WTC11 (cell line): Measurements from ENCODE around the gene JSRP1. TPM values are rescaled to one million over a fixed set of nuclear protein-coding genes. Genes with fewer than 3 reads are reported as not detected.

Source experiments
- ATAC-seq: fragments of 200-7000 bp; cut with Tn5 transposase; 2 replicates; pipeline ENCODE4 v1.10.0; 2021; ENCODE audit warnings: mild to moderate bottlenecking, moderate library complexity
- CTCF ChIA-PET: fragments of 300-600 bp; sonication (Branson Sonifier 250); formaldehyde crosslinking; loops from one replicate; lab custom pipeline; 2021; ENCODE audit warnings: antibody characterized with exemption; lab: Charles Lee
- POLR2A ChIA-PET: fragments of 350-600 bp; sonication (Branson Sonifier 250); formaldehyde crosslinking; loops from one replicate; lab custom pipeline; 2021; ENCODE audit warnings: antibody characterized with exemption; lab: Charles Lee
- DNase-seq: peaks from one replicate; pipeline ENCODE4 v3.0.0; 2021; ENCODE audit warnings: low spot score
- H3K27ac Mint-ChIP-seq: 2 replicates; pipeline ENCODE4 v1.8.0; 2021; ENCODE audit warnings: mixed read lengths
- H3K27me3 Mint-ChIP-seq: 2 replicates; pipeline ENCODE4 v1.8.0; 2021; ENCODE audit warnings: low read depth, mild to moderate bottlenecking, moderate library complexity, mixed read lengths
- H3K36me3 Mint-ChIP-seq: 2 replicates; pipeline ENCODE4 v1.8.0; 2021; ENCODE audit warnings: mixed read lengths
- H3K4me1 Mint-ChIP-seq: 2 replicates; pipeline ENCODE4 v1.8.0; 2022; ENCODE audit warnings: mixed read lengths
- H3K4me3 Mint-ChIP-seq: 2 replicates; pipeline ENCODE4 v1.8.0; 2021; ENCODE audit warnings: mild to moderate bottlenecking, moderate library complexity, mixed read lengths
- H3K9me3 Mint-ChIP-seq: 2 replicates; pipeline ENCODE4 v1.8.0; 2021; ENCODE audit warnings: mixed read lengths
- ARID4B ChIP-seq: sonication (generic); formaldehyde crosslinking; IDR thresholded peaks from 2 replicates; pipeline ENCODE4 v1.8.0; 2023; ENCODE audit warnings: missing genetic modification reagents, mild to moderate bottlenecking, borderline replicate concordance
- CREB1 ChIP-seq: sonication (generic); formaldehyde crosslinking; IDR thresholded peaks from 2 replicates; pipeline ENCODE4 v1.8.0; 2023; ENCODE audit warnings: mild to moderate bottlenecking, missing genetic modification reagents
- ERG ChIP-seq: fragments of 250-450 bp; sonication (Bioruptor Pico); IDR thresholded peaks from 2 replicates; pipeline ENCODE4 v1.8.0; 2021; ENCODE audit warnings: mild to moderate bottlenecking
- GRHL2 ChIP-seq: fragments of 250-450 bp; sonication (Bioruptor Pico); IDR thresholded peaks from 2 replicates; pipeline ENCODE4 v1.8.0; 2022; ENCODE audit warnings: mild to moderate bottlenecking, moderate library complexity; ENCODE audit not compliant: insufficient replicate concordance, severe bottlenecking
- GTF2I ChIP-seq: fragments of 250-450 bp; sonication (Bioruptor Pico); conservative IDR thresholded peaks from 2 replicates; pipeline ENCODE4 v1.4.0; 2021; ENCODE audit warnings: mild to moderate bottlenecking
- MXD4 ChIP-seq: fragments of 250-450 bp; sonication (Bioruptor Pico); IDR thresholded peaks from 2 replicates; pipeline ENCODE4 v1.8.0; 2021; ENCODE audit warnings: mild to moderate bottlenecking, moderate library complexity, borderline replicate concordance
- NR1H2 ChIP-seq: sonication (generic); formaldehyde crosslinking; IDR thresholded peaks from 2 replicates; pipeline ENCODE4 v1.9.0; 2021; ENCODE audit warnings: mild to moderate bottlenecking, moderate library complexity, missing genetic modification reagents
- SP1 ChIP-seq: sonication (generic); formaldehyde crosslinking; conservative IDR thresholded peaks from 2 replicates; pipeline ENCODE4 v1.8.1; 2022; ENCODE audit warnings: missing genetic modification reagents
- TEAD1 ChIP-seq: sonication (generic); formaldehyde crosslinking; IDR thresholded peaks from 2 replicates; pipeline ENCODE4 v1.8.0; 2022; ENCODE audit warnings: mild to moderate bottlenecking, missing genetic modification reagents
- ZNF416 ChIP-seq: fragments of 250-450 bp; sonication (Bioruptor Pico); IDR thresholded peaks from 2 replicates; pipeline ENCODE4 v1.9.0; 2021; ENCODE audit warnings: mild to moderate bottlenecking, inconsistent platforms
- ZNF423 ChIP-seq: fragments of 250-450 bp; sonication (Bioruptor Pico); IDR thresholded peaks from 2 replicates; pipeline ENCODE4 v2.1.2; 2022; ENCODE audit warnings: mild to moderate bottlenecking, moderate library complexity
- ZSCAN18 ChIP-seq: fragments of 250-450 bp; sonication (Bioruptor Pico); IDR thresholded peaks from 2 replicates; pipeline ENCODE4 v2.1.2; 2022; ENCODE audit warnings: mild to moderate bottlenecking, moderate library complexity
- total RNA-seq: library from RNA; stranded (reverse); gene quantifications from 3 replicates; pipeline ENCODE4 v1.2.3, GENCODE V29; 2021

JSRP1 gene
- total RNA-seq, 1 experiment from 2014 or later = 0.33 TPM

GRCh38 chr19:2232286-2233151 is 23.7 kb downstream of the JSRP1 start:
- CTCF ChIA-PET = interaction anchor here (1.0 to 1.3 kb wide), 2 partner anchors 11 to 83 kb away, joined by 4 read pairs; no protein-coding TSS in a partner anchor
- Mint-ChIP-seq H3K9me3 (no peaks in the 10 kb centered on the region), H3K27ac (peak overlapping the region; percentile 65), H3K27me3 (peaks cover 5% of the 10 kb centered on the region; the same call in 1 of the 2 replicates), H3K4me3 (no peak overlapping the region), H3K4me1 (peaks cover 7% of the 10 kb centered on the region), H3K36me3 (peaks cover 9% of the 10 kb centered on the region; the same call in 1 of the 2 replicates)
- ATAC-seq (no peak), DNase-seq (no peak)
- TF ChIP-seq MXD4 = no peak
- TF ChIP-seq ERG = no peak
- TF ChIP-seq ARID4B (CRISPR knock-in tag) = no peak
- TF ChIP-seq NR1H2 (CRISPR knock-in tag) = no peak
- TF ChIP-seq GTF2I = no peak
- no peak for TF ChIP-seq CREB1
- TF ChIP-seq ZNF423 (CRISPR knock-in tag) = no peak
- TF ChIP-seq GRHL2 = no peak
- POLR2A ChIA-PET = no interaction called here

GRCh38 chr19:2231621-2232221 is 24.5 kb downstream of the JSRP1 start:
- peak overlapping the region; percentile 87 for H3K27ac Mint-ChIP-seq
- peaks cover 8% of the 10 kb centered on the region; the same call in 1 of the 2 replicates for H3K36me3 Mint-ChIP-seq
- no peak for DNase-seq
- peaks cover 4% of the 10 kb centered on the region; the same call in 1 of the 2 replicates for H3K27me3 Mint-ChIP-seq
- H3K9me3 Mint-ChIP-seq = no peaks in the 10 kb centered on the region
- H3K4me1 Mint-ChIP-seq = peaks cover 4% of the 10 kb centered on the region; the same call in 1 of the 2 replicates
- POLR2A ChIA-PET = interaction anchor here (0.6 kb wide), 2 partner anchors 112 to 1148 kb away, joined by 3 to 4 read pairs; no protein-coding TSS in a partner anchor
- TF ChIP-seq SP1 = no peak
- TF ChIP-seq TEAD1 (CRISPR knock-in tag) = 0 out of 2 replicates have a peak, but pooled peaks have one; percentile 22
- H3K4me3 Mint-ChIP-seq = no peak overlapping the region
- CTCF ChIA-PET = interaction anchor here (1.3 to 2.8 kb wide), 2 partner anchors 76 to 84 kb away, joined by 4 to 18 read pairs; no protein-coding TSS in a partner anchor
- ATAC-seq = no peak

GRCh38 chr19:2230807-2231533 is 25.2 kb downstream of the JSRP1 start:
- ChIA-PET CTCF (interaction anchor here (2.8 kb wide), 1 partner anchor 75 kb away, joined by 18 read pairs; no protein-coding TSS in a partner anchor), POLR2A (interaction anchor here (0.6 to 1.1 kb wide), 3 partner anchors 81 to 1148 kb away, joined by 3 to 4 read pairs (median 3); no protein-coding TSS in a partner anchor)
- Mint-ChIP-seq H3K4me1 (peaks cover 4% of the 10 kb centered on the region; the same call in 1 of the 2 replicates), H3K9me3 (no peaks in the 10 kb centered on the region), H3K36me3 (peaks cover 9% of the 10 kb centered on the region; the same call in 1 of the 2 replicates), H3K27me3 (no peaks in the 10 kb centered on the region), H3K27ac (peak overlapping the region; percentile 87; the same call in 1 of the 2 replicates), H3K4me3 (no peak overlapping the region)
- no peak for ATAC-seq
- TF ChIP-seq ZSCAN18 (CRISPR knock-in tag) = no peak
- TF ChIP-seq GTF2I = no peak
- TF ChIP-seq ZNF416 (CRISPR knock-in tag) = 0 out of 2 replicates have a peak, but pooled peaks have one; percentile 47
- no peak for DNase-seq
